ENCODE data around the gene MAPKAP1.

Gene MAPKAP1

DNA sequence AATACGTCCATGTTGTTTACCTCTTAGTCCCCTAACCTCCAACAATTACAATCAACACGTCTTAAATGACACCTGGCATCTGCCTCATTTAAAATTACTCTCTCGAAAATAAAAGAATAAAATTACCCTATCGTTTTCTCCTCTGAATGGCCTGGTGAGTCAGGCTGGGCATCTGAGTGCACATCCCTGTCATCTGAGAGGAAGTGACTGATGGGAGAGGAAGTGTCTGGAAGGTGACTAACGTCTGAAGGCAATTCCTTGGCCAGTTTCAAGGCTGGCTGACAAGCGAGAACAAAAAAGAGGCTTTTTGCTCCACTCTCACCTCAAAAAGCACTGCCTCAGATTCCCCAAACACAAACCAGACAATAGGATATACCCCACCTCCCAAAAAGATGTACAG is 57.7 kb downstream of the MAPKAP1 start:
- Histone ChIP-seq H3K9me3 (ENCODE audit: control insufficient read depth in 1 of 2, low read length in 2 of 2) (no peaks in the 10 kb centered on the region), H3K9ac (ENCODE audit: low read depth in 1 of 2, low read length in 2 of 2) (no peak overlapping the region), H3K27ac (ENCODE audit: low read depth, low read length) (no peak overlapping the region)

DNA sequence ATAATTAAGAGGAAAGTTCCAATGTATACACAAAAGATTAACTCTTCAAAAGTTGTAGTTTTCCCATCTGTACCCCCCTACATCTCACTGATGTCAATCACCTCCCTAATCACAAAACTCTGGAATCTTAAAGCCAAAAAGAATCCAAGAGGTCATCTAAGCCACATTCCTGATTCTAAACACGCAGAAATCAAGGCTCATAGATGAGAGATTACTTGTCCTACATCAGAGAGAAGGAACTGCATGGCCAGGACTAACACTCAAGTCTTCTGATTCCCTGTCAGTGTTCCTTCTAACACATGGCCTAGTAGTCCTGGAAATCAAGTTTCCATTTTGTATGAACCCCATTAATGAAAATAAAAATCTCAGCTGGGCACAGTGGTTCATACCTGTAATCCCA is 58.7 kb downstream of the MAPKAP1 start:
- no peaks in the 10 kb centered on the region for H3K9me3 ChIP-seq (ENCODE audit: control insufficient read depth in 1 of 2, low read length in 2 of 2)
- H3K27ac ChIP-seq (ENCODE audit: low read depth, low read length) = no peak overlapping the region
- no peaks in the 10 kb centered on the region for H3K27me3 ChIP-seq (ENCODE audit: control insufficient read depth in 1 of 2, insufficient read depth in 2 of 2, low read length in 2 of 2)
- no peak overlapping the region for H3K4me3 ChIP-seq (ENCODE audit: low read depth in 1 of 2, low read length in 2 of 2)
- H3K4me1 ChIP-seq (ENCODE audit: control insufficient read depth in 1 of 2, insufficient read depth in 2 of 2, low read length in 2 of 2) = peaks cover 0 to 8% of the 10 kb centered on the region in 2 donors
- no peaks in the 10 kb centered on the region for H3K36me3 ChIP-seq (ENCODE audit: control insufficient read depth in 1 of 2, insufficient read depth in 2 of 2, low read length in 2 of 2)
- no peak overlapping the region for H3K9ac ChIP-seq (ENCODE audit: low read depth in 1 of 2, low read length in 2 of 2)

More for the DNA sequence above, 57.7 kb downstream of the MAPKAP1 start:
- H3K4me3 ChIP-seq (ENCODE audit: low read depth in 1 of 2, low read length in 2 of 2) = no peak overlapping the region
- H3K36me3 ChIP-seq (ENCODE audit: control insufficient read depth in 1 of 2, insufficient read depth in 2 of 2, low read length in 2 of 2) = no peaks in the 10 kb centered on the region
- peaks cover 0 to 8% of the 10 kb centered on the region in 2 donors for H3K4me1 ChIP-seq (ENCODE audit: control insufficient read depth in 1 of 2, insufficient read depth in 2 of 2, low read length in 2 of 2)
- H3K27me3 ChIP-seq (ENCODE audit: control insufficient read depth in 1 of 2, insufficient read depth in 2 of 2, low read length in 2 of 2) = no peaks in the 10 kb centered on the region

DNA sequence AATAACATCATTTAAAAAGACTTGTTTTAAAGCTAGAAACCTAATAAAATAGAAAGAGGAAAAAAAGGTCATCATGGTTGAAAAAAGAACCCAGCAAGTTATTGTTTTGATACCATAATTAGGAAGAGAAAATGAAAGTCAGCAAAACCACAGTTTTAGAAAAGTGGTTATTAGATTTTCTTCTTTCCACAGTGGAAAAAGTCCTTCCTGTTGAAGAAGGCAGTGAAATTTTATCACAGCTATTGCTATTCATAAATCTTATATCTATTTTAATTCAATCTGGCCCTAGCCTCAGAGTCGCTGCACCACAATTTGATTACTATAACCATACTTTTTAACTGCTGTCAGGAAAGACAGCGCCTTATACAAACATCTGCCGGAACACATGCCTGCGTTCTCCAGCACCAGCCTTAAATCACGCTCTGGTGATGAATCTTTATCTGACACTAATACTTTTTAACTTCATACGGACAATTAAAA is 60.3 kb downstream of the MAPKAP1 start:
- H3K36me3 ChIP-seq (ENCODE audit: control insufficient read depth in 1 of 2, insufficient read depth in 2 of 2, low read length in 2 of 2) = no peaks in the 10 kb centered on the region
- peak overlapping the region; percentile 25 to 39 for H3K4me3 ChIP-seq (ENCODE audit: low read depth in 1 of 2, low read length in 2 of 2)
- peak overlapping the region in 1 of 2 donors; percentile 15 for H3K9ac ChIP-seq (ENCODE audit: low read depth in 1 of 2, low read length in 2 of 2)
- H3K4me1 ChIP-seq (ENCODE audit: control insufficient read depth in 1 of 2, insufficient read depth in 2 of 2, low read length in 2 of 2) = peaks cover 0 to 8% of the 10 kb centered on the region in 2 donors
- no peaks in the 10 kb centered on the region for H3K9me3 ChIP-seq (ENCODE audit: control insufficient read depth in 1 of 2, low read length in 2 of 2)
- H3K27ac ChIP-seq (ENCODE audit: low read depth, low read length) = no peak overlapping the region
- H3K27me3 ChIP-seq (ENCODE audit: control insufficient read depth in 1 of 2, insufficient read depth in 2 of 2, low read length in 2 of 2) = no peaks in the 10 kb centered on the region

DNA sequence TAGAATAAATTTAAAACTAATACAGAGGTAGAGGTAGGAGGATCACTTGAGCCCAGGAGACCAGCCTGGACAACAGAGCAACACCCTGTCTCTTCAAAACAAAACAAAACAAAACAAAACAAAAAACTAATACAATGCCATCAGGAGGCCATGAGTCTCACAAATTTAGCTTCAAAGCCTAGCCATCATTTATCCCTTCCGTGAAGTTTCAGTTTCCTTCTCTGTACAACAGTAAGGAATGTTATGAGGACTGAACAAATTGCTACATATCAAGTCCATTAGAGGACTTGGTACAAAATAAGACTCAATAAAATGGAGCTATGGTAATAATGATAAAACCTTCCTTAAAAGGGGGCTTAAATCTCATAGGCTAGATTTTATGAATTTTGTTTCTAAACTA is 60.8 kb downstream of the MAPKAP1 start:
- H3K4me1 ChIP-seq (ENCODE audit: control insufficient read depth in 1 of 2, insufficient read depth in 2 of 2, low read length in 2 of 2) = peaks cover 0 to 8% of the 10 kb centered on the region in 2 donors
- H3K9me3 ChIP-seq (ENCODE audit: control insufficient read depth in 1 of 2, low read length in 2 of 2) = no peaks in the 10 kb centered on the region
- peak overlapping the region in 1 of 2 donors; percentile 15 for H3K9ac ChIP-seq (ENCODE audit: low read depth in 1 of 2, low read length in 2 of 2)
- peak overlapping the region in 1 of 2 donors; percentile 39 for H3K4me3 ChIP-seq (ENCODE audit: low read depth in 1 of 2, low read length in 2 of 2)
- H3K27ac ChIP-seq (ENCODE audit: low read depth, low read length) = no peak overlapping the region
- H3K36me3 ChIP-seq (ENCODE audit: control insufficient read depth in 1 of 2, insufficient read depth in 2 of 2, low read length in 2 of 2) = no peaks in the 10 kb centered on the region
- no peaks in the 10 kb centered on the region for H3K27me3 ChIP-seq (ENCODE audit: control insufficient read depth in 1 of 2, insufficient read depth in 2 of 2, low read length in 2 of 2)

DNA sequence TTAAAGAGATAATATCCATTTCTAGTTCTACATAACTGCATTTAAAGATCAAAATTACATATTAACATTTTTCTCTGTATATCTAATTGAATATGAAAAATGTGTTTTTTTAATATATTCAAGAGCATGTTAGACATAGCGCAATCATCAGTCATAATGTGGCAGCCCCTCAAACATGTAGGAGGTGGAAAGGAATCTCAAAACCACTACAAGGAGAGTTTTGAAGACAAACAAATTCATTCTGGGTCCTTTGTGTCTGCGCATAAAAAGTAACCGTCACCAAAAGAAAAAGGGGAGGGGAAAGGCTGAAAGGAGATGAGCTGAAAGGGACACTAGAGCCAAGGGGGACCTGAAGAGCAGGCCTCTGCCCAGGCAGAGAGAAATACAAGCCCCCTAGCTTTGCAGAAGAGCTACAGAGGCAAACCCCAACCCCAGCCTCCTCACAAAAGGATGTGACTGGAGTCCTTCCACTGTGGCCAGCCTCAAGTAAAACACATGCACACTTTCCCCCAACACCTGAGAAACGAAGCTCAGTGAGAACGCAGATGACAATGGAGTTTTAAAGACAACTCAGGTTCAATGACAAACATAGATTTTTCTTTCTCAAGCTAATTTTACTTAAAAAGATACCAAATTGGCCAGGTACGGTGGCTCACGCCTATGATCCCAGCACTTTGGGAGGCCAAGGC is 62.0 kb downstream of the MAPKAP1 start:
- no peak overlapping the region for H3K9ac ChIP-seq (ENCODE audit: low read depth in 1 of 2, low read length in 2 of 2)
- no peaks in the 10 kb centered on the region for H3K9me3 ChIP-seq (ENCODE audit: control insufficient read depth in 1 of 2, low read length in 2 of 2)
- no peaks in the 10 kb centered on the region for H3K27me3 ChIP-seq (ENCODE audit: control insufficient read depth in 1 of 2, insufficient read depth in 2 of 2, low read length in 2 of 2)
- no peak overlapping the region for H3K4me3 ChIP-seq (ENCODE audit: low read depth in 1 of 2, low read length in 2 of 2)
- no peak overlapping the region for H3K27ac ChIP-seq (ENCODE audit: low read depth, low read length)
- no peaks in the 10 kb centered on the region for H3K36me3 ChIP-seq (ENCODE audit: control insufficient read depth in 1 of 2, insufficient read depth in 2 of 2, low read length in 2 of 2)
- peaks cover 0 to 8% of the 10 kb centered on the region in 2 donors for H3K4me1 ChIP-seq (ENCODE audit: control insufficient read depth in 1 of 2, insufficient read depth in 2 of 2, low read length in 2 of 2)

DNA sequence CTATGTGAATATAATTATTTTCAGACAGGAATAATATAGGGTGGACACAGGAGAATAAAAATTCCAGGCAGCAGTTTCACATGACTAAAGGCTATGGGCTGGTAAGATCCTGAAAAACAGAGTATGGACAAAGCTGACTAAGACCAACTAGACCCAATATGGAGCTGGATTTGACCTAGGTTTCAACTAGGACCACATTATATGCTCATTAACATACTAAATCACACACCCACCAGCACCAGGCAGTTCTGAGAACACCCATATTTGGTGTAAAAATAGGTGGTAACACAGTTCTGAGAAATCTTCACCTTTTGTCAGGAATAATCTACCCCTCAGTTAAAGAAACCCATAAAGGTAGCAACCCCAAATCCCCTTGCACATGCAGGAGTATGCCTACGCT is 64.7 kb downstream of the MAPKAP1 start:
- no peak overlapping the region for H3K27ac ChIP-seq (ENCODE audit: low read depth, low read length)
- H3K4me3 ChIP-seq (ENCODE audit: low read depth in 1 of 2, low read length in 2 of 2) = no peak overlapping the region
- peaks cover 0 to 7% of the 10 kb centered on the region in 2 donors for H3K4me1 ChIP-seq (ENCODE audit: control insufficient read depth in 1 of 2, insufficient read depth in 2 of 2, low read length in 2 of 2)
- no peaks in the 10 kb centered on the region for H3K27me3 ChIP-seq (ENCODE audit: control insufficient read depth in 1 of 2, insufficient read depth in 2 of 2, low read length in 2 of 2)
- no peaks in the 10 kb centered on the region for H3K9me3 ChIP-seq (ENCODE audit: control insufficient read depth in 1 of 2, low read length in 2 of 2)
- H3K36me3 ChIP-seq (ENCODE audit: control insufficient read depth in 1 of 2, insufficient read depth in 2 of 2, low read length in 2 of 2) = no peaks in the 10 kb centered on the region
- H3K9ac ChIP-seq (ENCODE audit: low read depth in 1 of 2, low read length in 2 of 2) = no peak overlapping the region

DNA sequence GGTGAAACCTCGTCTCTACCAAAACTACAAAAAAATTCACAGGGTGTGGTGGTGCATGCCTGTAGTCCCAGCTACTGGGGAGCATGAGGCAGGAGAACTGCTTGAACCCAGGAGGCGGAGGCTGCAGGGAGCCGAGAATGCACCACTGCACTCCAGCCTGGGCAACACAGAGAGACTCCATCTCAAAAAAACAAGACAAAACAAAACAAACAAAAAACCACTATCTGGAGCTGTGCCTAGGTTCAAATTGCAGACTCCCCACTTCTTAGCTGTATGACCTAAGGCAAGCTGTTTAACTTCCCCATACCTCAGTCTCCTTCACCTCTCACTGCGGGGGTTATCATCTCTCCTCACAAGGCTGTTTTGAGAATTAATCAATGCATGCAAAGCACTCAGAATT is 68.0 kb downstream of the MAPKAP1 start:
- H3K4me1 ChIP-seq (ENCODE audit: control insufficient read depth in 1 of 2, insufficient read depth in 2 of 2, low read length in 2 of 2) = peaks cover 3 to 20% of the 10 kb centered on the region in 2 donors
- H3K9ac ChIP-seq (ENCODE audit: low read depth in 1 of 2, low read length in 2 of 2) = no peak overlapping the region
- no peak overlapping the region for H3K4me3 ChIP-seq (ENCODE audit: low read depth in 1 of 2, low read length in 2 of 2)
- no peaks in the 10 kb centered on the region for H3K27me3 ChIP-seq (ENCODE audit: control insufficient read depth in 1 of 2, insufficient read depth in 2 of 2, low read length in 2 of 2)
- no peak overlapping the region for H3K27ac ChIP-seq (ENCODE audit: low read depth, low read length)
- H3K36me3 ChIP-seq (ENCODE audit: control insufficient read depth in 1 of 2, insufficient read depth in 2 of 2, low read length in 2 of 2) = no peaks in the 10 kb centered on the region
- no peaks in the 10 kb centered on the region for H3K9me3 ChIP-seq (ENCODE audit: control insufficient read depth in 1 of 2, low read length in 2 of 2)

DNA sequence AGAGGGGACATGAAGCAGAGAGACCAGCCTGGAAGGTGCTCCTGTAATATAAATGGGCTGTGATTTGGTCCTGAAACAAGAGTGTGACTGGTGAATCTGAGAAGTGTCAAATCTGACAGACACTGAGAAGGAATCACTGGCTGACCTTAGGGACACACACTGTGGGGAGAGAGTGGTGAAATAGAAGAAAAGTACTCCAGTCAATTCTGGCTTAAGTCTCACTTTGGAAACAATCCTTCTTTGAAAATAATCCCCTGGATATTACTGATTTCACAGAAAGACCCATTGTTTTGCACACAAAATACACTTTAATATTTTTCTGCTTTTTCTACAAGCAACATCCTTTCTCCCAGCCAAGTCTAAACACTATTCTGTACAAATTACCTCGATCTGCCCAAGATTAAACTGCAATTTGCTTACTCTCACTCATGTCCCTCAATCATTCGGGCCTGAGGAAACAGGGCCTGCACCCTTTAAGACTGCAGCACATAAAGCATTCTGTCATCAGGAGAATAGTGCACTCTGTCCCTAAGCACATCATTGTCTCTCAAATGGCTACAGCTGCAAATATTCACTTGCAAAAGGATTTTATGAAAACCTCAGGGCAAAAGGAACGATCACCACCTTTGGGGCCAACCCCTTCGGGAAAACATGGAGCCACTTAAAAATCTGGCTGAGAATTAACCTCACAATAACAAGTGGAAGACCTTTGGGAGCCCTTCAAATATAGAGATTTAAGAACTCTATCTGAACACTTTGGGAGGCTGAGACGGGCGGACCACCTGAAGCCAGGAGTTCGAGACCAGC is 68.6 kb downstream of the MAPKAP1 start:
- Histone ChIP-seq H3K27ac (ENCODE audit: low read depth, low read length) (no peak overlapping the region), H3K27me3 (ENCODE audit: control insufficient read depth in 1 of 2, insufficient read depth in 2 of 2, low read length in 2 of 2) (no peaks in the 10 kb centered on the region), H3K36me3 (ENCODE audit: control insufficient read depth in 1 of 2, insufficient read depth in 2 of 2, low read length in 2 of 2) (no peaks in the 10 kb centered on the region), H3K9me3 (ENCODE audit: control insufficient read depth in 1 of 2, low read length in 2 of 2) (no peaks in the 10 kb centered on the region), H3K4me1 (ENCODE audit: control insufficient read depth in 1 of 2, insufficient read depth in 2 of 2, low read length in 2 of 2) (peaks cover 9 to 26% of the 10 kb centered on the region in 2 donors), H3K9ac (ENCODE audit: low read depth in 1 of 2, low read length in 2 of 2) (no peak overlapping the region), H3K4me3 (ENCODE audit: low read depth in 1 of 2, low read length in 2 of 2) (no peak overlapping the region)

DNA sequence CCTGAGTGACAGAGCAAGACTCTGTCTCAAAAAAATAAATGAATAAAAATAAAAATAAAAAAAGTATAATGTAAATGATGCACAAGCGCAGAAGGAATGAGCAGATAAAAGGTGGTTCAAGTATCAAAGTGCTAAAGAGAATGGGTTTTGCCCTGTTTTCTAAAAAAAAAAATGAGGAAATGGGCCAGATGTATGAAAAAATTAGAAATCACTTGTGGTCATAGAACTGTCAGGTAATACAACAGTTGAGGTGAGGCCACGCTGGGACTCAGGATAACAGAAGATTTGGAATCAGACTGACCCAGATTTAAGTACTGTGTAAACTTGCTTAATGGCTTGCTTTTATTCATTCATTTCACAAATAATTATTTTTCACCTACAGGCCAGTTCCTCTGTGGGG is 69.8 kb downstream of the MAPKAP1 start:
- Histone ChIP-seq H3K36me3 (ENCODE audit: control insufficient read depth in 1 of 2, insufficient read depth in 2 of 2, low read length in 2 of 2) (no peaks in the 10 kb centered on the region), H3K27ac (ENCODE audit: low read depth, low read length) (no peak overlapping the region), H3K9me3 (ENCODE audit: control insufficient read depth in 1 of 2, low read length in 2 of 2) (no peaks in the 10 kb centered on the region), H3K4me1 (ENCODE audit: control insufficient read depth in 1 of 2, insufficient read depth in 2 of 2, low read length in 2 of 2) (peaks cover 21 to 38% of the 10 kb centered on the region in 2 donors), H3K4me3 (ENCODE audit: low read depth in 1 of 2, low read length in 2 of 2) (no peak overlapping the region), H3K27me3 (ENCODE audit: control insufficient read depth in 1 of 2, insufficient read depth in 2 of 2, low read length in 2 of 2) (no peaks in the 10 kb centered on the region), H3K9ac (ENCODE audit: low read depth in 1 of 2, low read length in 2 of 2) (no peak overlapping the region)

DNA sequence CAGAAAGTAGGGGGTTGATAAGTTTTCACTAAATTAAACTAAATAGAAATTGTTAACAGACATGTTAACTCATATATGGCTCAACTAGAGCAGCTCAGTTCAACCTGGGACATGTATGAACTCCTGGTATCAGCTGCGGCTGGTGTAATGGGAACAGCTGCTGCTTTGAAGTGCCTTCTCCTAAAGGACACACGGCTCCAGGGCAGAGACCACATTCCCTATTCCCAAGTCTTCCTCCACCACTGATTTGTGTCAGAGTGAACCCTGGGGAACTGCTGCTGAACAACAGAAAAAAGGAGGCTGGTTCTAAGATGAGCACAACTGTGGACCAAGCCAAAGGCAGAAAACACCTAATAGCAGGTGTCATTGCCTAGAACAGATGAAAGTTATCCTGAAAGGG is 71.1 kb downstream of the MAPKAP1 start:
- Histone ChIP-seq H3K27ac (ENCODE audit: low read depth, low read length) (no peak overlapping the region), H3K4me3 (ENCODE audit: low read depth in 1 of 2, low read length in 2 of 2) (no peak overlapping the region), H3K27me3 (ENCODE audit: control insufficient read depth in 1 of 2, insufficient read depth in 2 of 2, low read length in 2 of 2) (no peaks in the 10 kb centered on the region), H3K4me1 (ENCODE audit: control insufficient read depth in 1 of 2, insufficient read depth in 2 of 2, low read length in 2 of 2) (peaks cover 23 to 40% of the 10 kb centered on the region in 2 donors), H3K9me3 (ENCODE audit: control insufficient read depth in 1 of 2, low read length in 2 of 2) (no peaks in the 10 kb centered on the region), H3K9ac (ENCODE audit: low read depth in 1 of 2, low read length in 2 of 2) (no peak overlapping the region), H3K36me3 (ENCODE audit: control insufficient read depth in 1 of 2, insufficient read depth in 2 of 2, low read length in 2 of 2) (no peaks in the 10 kb centered on the region)

Data from duodenal mucosa (tissue), 2 donors.